WTC11 (cell line): ENCODE data around the gene ST8SIA6. TPM values are rescaled to one million over a fixed set of nuclear protein-coding genes. Genes with fewer than 3 reads are reported as not detected.

Experiments used
- ATAC-seq: fragments of 200-7000 bp; cut with Tn5 transposase; 2 replicates; pipeline ENCODE4 v1.10.0; 2021; ENCODE audit warnings: mild to moderate bottlenecking, moderate library complexity
- CTCF ChIA-PET: fragments of 300-600 bp; sonication (Branson Sonifier 250); formaldehyde crosslinking; loops from one replicate; lab custom pipeline; 2021; ENCODE audit warnings: antibody characterized with exemption; lab: Charles Lee
- POLR2A ChIA-PET: fragments of 350-600 bp; sonication (Branson Sonifier 250); formaldehyde crosslinking; loops from one replicate; lab custom pipeline; 2021; ENCODE audit warnings: antibody characterized with exemption; lab: Charles Lee
- DNase-seq: peaks from one replicate; pipeline ENCODE4 v3.0.0; 2021; ENCODE audit warnings: low spot score
- H3K27ac Mint-ChIP-seq: 2 replicates; pipeline ENCODE4 v1.8.0; 2021; ENCODE audit warnings: mixed read lengths
- H3K27me3 Mint-ChIP-seq: 2 replicates; pipeline ENCODE4 v1.8.0; 2021; ENCODE audit warnings: low read depth, mild to moderate bottlenecking, moderate library complexity, mixed read lengths
- H3K36me3 Mint-ChIP-seq: 2 replicates; pipeline ENCODE4 v1.8.0; 2021; ENCODE audit warnings: mixed read lengths
- H3K4me1 Mint-ChIP-seq: 2 replicates; pipeline ENCODE4 v1.8.0; 2022; ENCODE audit warnings: mixed read lengths
- H3K4me3 Mint-ChIP-seq: 2 replicates; pipeline ENCODE4 v1.8.0; 2021; ENCODE audit warnings: mild to moderate bottlenecking, moderate library complexity, mixed read lengths
- H3K9me3 Mint-ChIP-seq: 2 replicates; pipeline ENCODE4 v1.8.0; 2021; ENCODE audit warnings: mixed read lengths
- FOXK1 ChIP-seq: sonication (generic); formaldehyde crosslinking; IDR thresholded peaks from 2 replicates; pipeline ENCODE4 v1.8.0; 2022; ENCODE audit warnings: mild to moderate bottlenecking, moderate library complexity, missing genetic modification reagents
- GABPB1 ChIP-seq: sonication (generic); formaldehyde crosslinking; IDR thresholded peaks from 2 replicates; pipeline ENCODE4 v1.8.1; 2023; ENCODE audit warnings: mild to moderate bottlenecking, missing genetic modification reagents
- HMGA2 ChIP-seq: fragments of 250-450 bp; sonication (Bioruptor Pico); IDR thresholded peaks from 2 replicates; pipeline ENCODE4 v1.4.0; 2021; ENCODE audit warnings: mild to moderate bottlenecking, moderate library complexity
- MAX ChIP-seq: sonication (generic); formaldehyde crosslinking; IDR thresholded peaks from 2 replicates; pipeline ENCODE4 v1.8.0; 2022; ENCODE audit warnings: mild to moderate bottlenecking, missing genetic modification reagents
- NFATC4 ChIP-seq: fragments of 250-450 bp; sonication (Bioruptor Pico); IDR thresholded peaks from 2 replicates; pipeline ENCODE4 v1.9.0; 2021; ENCODE audit warnings: mild to moderate bottlenecking
- NR3C1 ChIP-seq: sonication (generic); formaldehyde crosslinking; conservative IDR thresholded peaks from 2 replicates; pipeline ENCODE4 v1.8.1; 2023; ENCODE audit warnings: low read depth, mild to moderate bottlenecking, missing genetic modification reagents
- TCF7 ChIP-seq: sonication (generic); formaldehyde crosslinking; IDR thresholded peaks from 2 replicates; pipeline ENCODE4 v1.8.0; 2022; ENCODE audit warnings: mild to moderate bottlenecking, low read depth, missing genetic modification reagents, moderate library complexity
- TP53 ChIP-seq: sonication (generic); formaldehyde crosslinking; IDR thresholded peaks from 2 replicates; pipeline ENCODE4 v1.8.1; 2023; ENCODE audit warnings: mild to moderate bottlenecking, missing genetic modification reagents
- ZMAT4 ChIP-seq: fragments of 250-450 bp; sonication (Bioruptor Pico); IDR thresholded peaks from 2 replicates; pipeline ENCODE4 v1.9.0; 2021; ENCODE audit warnings: mild to moderate bottlenecking
- ZNF121 ChIP-seq: sonication (generic); formaldehyde crosslinking; IDR thresholded peaks from 2 replicates; pipeline ENCODE4 v1.8.0; 2023; ENCODE audit warnings: missing genetic modification reagents
- ZNF425 ChIP-seq: fragments of 250-450 bp; sonication (Bioruptor Pico); conservative IDR thresholded peaks from 2 replicates; pipeline ENCODE4 v1.9.0; 2021; ENCODE audit warnings: mild to moderate bottlenecking
- total RNA-seq: library from RNA; stranded (reverse); gene quantifications from 3 replicates; pipeline ENCODE4 v1.2.3, GENCODE V29; 2021
- TF ChIP-seq, protein P1 (sequence below): sonication (generic); formaldehyde crosslinking; IDR thresholded peaks from 2 replicates; pipeline ENCODE4 v1.8.0; 2022; ENCODE audit warnings: missing genetic modification reagents
- TF ChIP-seq, protein P2 (sequence below): fragments of 250-450 bp; sonication (Bioruptor Pico); IDR thresholded peaks from 2 replicates; pipeline ENCODE4 v1.9.0; 2021; ENCODE audit warnings: mild to moderate bottlenecking, borderline replicate concordance
- TF ChIP-seq, protein P3 (sequence below): sonication (generic); formaldehyde crosslinking; IDR thresholded peaks from 2 replicates; pipeline ENCODE4 v1.8.1; 2022; ENCODE audit warnings: low read depth, mild to moderate bottlenecking, moderate library complexity, missing genetic modification reagents, borderline replicate concordance
- TF ChIP-seq, protein P4 (sequence below): sonication (generic); formaldehyde crosslinking; IDR thresholded peaks from 2 replicates; pipeline ENCODE4 v1.8.0; 2022; ENCODE audit warnings: mild to moderate bottlenecking, missing genetic modification reagents
- TF ChIP-seq, protein P5 (sequence below): sonication (generic); formaldehyde crosslinking; IDR thresholded peaks from 2 replicates; pipeline ENCODE4 v1.8.1; 2022; ENCODE audit warnings: missing genetic modification reagents, borderline replicate concordance

ST8SIA6 gene
- total RNA-seq, 1 experiment from 2014 or later = 3.5 TPM

- ATAC-seq = peak; percentile 9; the same call in 1 of the 2 replicates
- peaks cover 40% of the 10 kb centered on the region for H3K27me3 Mint-ChIP-seq
- H3K36me3 Mint-ChIP-seq = peaks cover 34% of the 10 kb centered on the region
- peaks cover 27% of the 10 kb centered on the region for H3K9me3 Mint-ChIP-seq
- H3K27ac Mint-ChIP-seq = no peak overlapping the region
- H3K4me1 Mint-ChIP-seq = peaks cover 38% of the 10 kb centered on the region
- POLR2A ChIA-PET = no interaction called here
- CTCF ChIA-PET = interaction anchor here (0.5 to 1.2 kb wide), 8 partner anchors 13 to 588 kb away, joined by 3 to 4 read pairs (median 3); no protein-coding TSS in a partner anchor
- no peak for TF ChIP-seq HMGA2
- TF ChIP-seq FOXK1 = no peak
- TF ChIP-seq TCF7 (CRISPR knock-in tag) = no peak
- TF ChIP-seq NR3C1 (CRISPR knock-in tag) = no peak
- TF ChIP-seq, protein P1, sequence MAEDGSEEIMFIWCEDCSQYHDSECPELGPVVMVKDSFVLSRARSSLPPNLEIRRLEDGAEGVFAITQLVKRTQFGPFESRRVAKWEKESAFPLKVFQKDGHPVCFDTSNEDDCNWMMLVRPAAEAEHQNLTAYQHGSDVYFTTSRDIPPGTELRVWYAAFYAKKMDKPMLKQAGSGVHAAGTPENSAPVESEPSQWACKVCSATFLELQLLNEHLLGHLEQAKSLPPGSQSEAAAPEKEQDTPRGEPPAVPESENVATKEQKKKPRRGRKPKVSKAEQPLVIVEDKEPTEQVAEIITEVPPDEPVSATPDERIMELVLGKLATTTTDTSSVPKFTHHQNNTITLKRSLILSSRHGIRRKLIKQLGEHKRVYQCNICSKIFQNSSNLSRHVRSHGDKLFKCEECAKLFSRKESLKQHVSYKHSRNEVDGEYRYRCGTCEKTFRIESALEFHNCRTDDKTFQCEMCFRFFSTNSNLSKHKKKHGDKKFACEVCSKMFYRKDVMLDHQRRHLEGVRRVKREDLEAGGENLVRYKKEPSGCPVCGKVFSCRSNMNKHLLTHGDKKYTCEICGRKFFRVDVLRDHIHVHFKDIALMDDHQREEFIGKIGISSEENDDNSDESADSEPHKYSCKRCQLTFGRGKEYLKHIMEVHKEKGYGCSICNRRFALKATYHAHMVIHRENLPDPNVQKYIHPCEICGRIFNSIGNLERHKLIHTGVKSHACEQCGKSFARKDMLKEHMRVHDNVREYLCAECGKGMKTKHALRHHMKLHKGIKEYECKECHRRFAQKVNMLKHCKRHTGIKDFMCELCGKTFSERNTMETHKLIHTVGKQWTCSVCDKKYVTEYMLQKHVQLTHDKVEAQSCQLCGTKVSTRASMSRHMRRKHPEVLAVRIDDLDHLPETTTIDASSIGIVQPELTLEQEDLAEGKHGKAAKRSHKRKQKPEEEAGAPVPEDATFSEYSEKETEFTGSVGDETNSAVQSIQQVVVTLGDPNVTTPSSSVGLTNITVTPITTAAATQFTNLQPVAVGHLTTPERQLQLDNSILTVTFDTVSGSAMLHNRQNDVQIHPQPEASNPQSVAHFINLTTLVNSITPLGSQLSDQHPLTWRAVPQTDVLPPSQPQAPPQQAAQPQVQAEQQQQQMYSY (CRISPR knock-in tag) = no peak
- TF ChIP-seq, protein P2, sequence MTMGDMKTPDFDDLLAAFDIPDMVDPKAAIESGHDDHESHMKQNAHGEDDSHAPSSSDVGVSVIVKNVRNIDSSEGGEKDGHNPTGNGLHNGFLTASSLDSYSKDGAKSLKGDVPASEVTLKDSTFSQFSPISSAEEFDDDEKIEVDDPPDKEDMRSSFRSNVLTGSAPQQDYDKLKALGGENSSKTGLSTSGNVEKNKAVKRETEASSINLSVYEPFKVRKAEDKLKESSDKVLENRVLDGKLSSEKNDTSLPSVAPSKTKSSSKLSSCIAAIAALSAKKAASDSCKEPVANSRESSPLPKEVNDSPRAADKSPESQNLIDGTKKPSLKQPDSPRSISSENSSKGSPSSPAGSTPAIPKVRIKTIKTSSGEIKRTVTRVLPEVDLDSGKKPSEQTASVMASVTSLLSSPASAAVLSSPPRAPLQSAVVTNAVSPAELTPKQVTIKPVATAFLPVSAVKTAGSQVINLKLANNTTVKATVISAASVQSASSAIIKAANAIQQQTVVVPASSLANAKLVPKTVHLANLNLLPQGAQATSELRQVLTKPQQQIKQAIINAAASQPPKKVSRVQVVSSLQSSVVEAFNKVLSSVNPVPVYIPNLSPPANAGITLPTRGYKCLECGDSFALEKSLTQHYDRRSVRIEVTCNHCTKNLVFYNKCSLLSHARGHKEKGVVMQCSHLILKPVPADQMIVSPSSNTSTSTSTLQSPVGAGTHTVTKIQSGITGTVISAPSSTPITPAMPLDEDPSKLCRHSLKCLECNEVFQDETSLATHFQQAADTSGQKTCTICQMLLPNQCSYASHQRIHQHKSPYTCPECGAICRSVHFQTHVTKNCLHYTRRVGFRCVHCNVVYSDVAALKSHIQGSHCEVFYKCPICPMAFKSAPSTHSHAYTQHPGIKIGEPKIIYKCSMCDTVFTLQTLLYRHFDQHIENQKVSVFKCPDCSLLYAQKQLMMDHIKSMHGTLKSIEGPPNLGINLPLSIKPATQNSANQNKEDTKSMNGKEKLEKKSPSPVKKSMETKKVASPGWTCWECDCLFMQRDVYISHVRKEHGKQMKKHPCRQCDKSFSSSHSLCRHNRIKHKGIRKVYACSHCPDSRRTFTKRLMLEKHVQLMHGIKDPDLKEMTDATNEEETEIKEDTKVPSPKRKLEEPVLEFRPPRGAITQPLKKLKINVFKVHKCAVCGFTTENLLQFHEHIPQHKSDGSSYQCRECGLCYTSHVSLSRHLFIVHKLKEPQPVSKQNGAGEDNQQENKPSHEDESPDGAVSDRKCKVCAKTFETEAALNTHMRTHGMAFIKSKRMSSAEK (CRISPR knock-in tag) = no peak
- no peak for TF ChIP-seq GABPB1 (CRISPR knock-in tag)
- TF ChIP-seq, protein P3, sequence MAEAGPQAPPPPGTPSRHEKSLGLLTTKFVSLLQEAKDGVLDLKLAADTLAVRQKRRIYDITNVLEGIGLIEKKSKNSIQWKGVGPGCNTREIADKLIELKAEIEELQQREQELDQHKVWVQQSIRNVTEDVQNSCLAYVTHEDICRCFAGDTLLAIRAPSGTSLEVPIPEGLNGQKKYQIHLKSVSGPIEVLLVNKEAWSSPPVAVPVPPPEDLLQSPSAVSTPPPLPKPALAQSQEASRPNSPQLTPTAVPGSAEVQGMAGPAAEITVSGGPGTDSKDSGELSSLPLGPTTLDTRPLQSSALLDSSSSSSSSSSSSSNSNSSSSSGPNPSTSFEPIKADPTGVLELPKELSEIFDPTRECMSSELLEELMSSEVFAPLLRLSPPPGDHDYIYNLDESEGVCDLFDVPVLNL (CRISPR knock-in tag) = no peak
- TF ChIP-seq, protein P4, sequence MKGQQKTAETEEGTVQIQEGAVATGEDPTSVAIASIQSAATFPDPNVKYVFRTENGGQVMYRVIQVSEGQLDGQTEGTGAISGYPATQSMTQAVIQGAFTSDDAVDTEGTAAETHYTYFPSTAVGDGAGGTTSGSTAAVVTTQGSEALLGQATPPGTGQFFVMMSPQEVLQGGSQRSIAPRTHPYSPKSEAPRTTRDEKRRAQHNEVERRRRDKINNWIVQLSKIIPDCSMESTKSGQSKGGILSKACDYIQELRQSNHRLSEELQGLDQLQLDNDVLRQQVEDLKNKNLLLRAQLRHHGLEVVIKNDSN = no peak
- TF ChIP-seq MAX (CRISPR knock-in tag) = no peak
- peak overlapping the region; percentile 84 for H3K4me3 Mint-ChIP-seq
- no peak for DNase-seq
Observed at GRCh38 chr10:17453035-17453372, 1.4 kb downstream of the ST8SIA6 start.

DNA sequence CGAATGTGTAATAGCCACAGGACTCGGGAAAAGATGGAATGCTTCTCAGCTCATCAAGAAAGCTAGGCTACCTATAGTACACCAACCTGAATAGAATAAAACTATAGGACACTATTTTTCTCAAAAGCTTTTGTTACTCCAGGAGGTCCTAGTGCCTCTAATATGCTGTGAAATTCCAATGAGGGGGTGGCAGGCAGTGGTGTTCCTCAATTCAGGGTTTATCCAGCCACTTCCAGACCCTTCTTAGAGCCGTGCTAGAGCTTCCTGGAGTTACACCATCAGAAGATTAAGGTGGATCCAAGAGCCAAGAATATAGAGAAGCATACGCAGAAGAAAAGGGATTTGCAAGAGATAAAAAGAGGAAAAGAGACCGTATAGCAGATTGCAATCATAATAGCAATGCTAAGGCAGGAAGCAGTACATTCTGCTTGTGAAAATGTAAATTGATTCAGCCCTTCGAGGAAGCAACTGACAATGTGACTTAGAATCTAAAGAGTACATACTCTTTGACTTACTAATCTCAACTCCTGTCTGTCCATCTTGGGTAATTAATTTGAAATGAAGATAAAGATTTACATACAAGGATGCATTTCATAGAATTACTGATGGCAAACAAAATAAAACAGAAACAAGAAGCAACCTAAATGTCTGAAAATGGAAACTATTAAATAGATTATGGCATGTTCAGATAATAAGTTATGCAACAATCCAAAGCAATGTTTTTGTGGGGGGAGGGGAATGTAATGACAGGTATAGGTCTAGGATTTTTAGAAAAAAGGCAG is 2.1 kb downstream of the ST8SIA6 start:
- no peak for ATAC-seq
- peaks cover 35% of the 10 kb centered on the region for H3K4me1 Mint-ChIP-seq
- peaks cover 32% of the 10 kb centered on the region for H3K9me3 Mint-ChIP-seq
- no peak overlapping the region for H3K27ac Mint-ChIP-seq
- peak overlapping the region; percentile 84 for H3K4me3 Mint-ChIP-seq
- peaks cover 40% of the 10 kb centered on the region for H3K27me3 Mint-ChIP-seq
- CTCF ChIA-PET = interaction anchor here (0.5 to 1.0 kb wide), 7 partner anchors 19 to 588 kb away, joined by 3 to 4 read pairs (median 3); no protein-coding TSS in a partner anchor
- no peak for TF ChIP-seq ZNF121 (CRISPR knock-in tag)
- TF ChIP-seq, protein P5, sequence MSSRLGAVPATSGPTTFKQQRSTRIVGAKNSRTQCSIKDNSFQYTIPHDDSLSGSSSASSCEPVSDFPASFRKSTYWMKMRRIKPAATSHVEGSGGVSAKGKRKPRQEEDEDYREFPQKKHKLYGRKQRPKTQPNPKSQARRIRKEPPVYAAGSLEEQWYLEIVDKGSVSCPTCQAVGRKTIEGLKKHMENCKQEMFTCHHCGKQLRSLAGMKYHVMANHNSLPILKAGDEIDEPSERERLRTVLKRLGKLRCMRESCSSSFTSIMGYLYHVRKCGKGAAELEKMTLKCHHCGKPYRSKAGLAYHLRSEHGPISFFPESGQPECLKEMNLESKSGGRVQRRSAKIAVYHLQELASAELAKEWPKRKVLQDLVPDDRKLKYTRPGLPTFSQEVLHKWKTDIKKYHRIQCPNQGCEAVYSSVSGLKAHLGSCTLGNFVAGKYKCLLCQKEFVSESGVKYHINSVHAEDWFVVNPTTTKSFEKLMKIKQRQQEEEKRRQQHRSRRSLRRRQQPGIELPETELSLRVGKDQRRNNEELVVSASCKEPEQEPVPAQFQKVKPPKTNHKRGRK (CRISPR knock-in tag) = no peak
- TF ChIP-seq TP53 (CRISPR knock-in tag) = no peak
- TF ChIP-seq NFATC4 (CRISPR knock-in tag) = no peak
- no peak for TF ChIP-seq ZMAT4 (CRISPR knock-in tag)
- TF ChIP-seq ZNF425 (CRISPR knock-in tag) = no peak
- no peak for DNase-seq
- POLR2A ChIA-PET = no interaction called here
- H3K36me3 Mint-ChIP-seq = peaks cover 39% of the 10 kb centered on the region
